ENCODE measurements around the gene ADGRA1.

- no peak for TF ChIP-seq RFX5 (IDR thresholded peaks at IDR 0.05)
- TF ChIP-seq CTCF (IDR thresholded peaks at IDR 0.05), result no peak
- no peak for TF ChIP-seq MAZ (IDR thresholded peaks at IDR 0.05; ENCODE audit: borderline replicate concordance, low read depth, low read length)
- TF ChIP-seq CBX8 (IDR thresholded peaks at IDR 0.05), result no peak
- TF ChIP-seq PHF8 (IDR thresholded peaks at IDR 0.05; ENCODE audit: borderline replicate concordance, low read depth), result no peak
Measured at GRCh38 chr10:133127291-133128125, 39.8 kb downstream of the ADGRA1 start.
